Psoas muscle (tissue), 8 donors: ENCODE results near the gene NDST3. TPM values are rescaled to one million over a fixed set of nuclear protein-coding genes. Genes with fewer than 3 reads are reported as not detected.
"Not testable (repeated sequence)": the region's sequence is repeated elsewhere in the genome, so short reads cannot be mapped to it uniquely, and the experiment has no call there.

Experiments
- ATAC-seq, 4 donors: fragments of 200-7000 bp; cut with Tn5 transposase; one replicate each; pipeline ENCODE4 v1.9.1; 2020; ENCODE audit warnings: moderate library complexity in 3 of 4, mild to moderate bottlenecking in 2 of 4
- DNase-seq, 2 donors: peaks; one replicate each; pipeline ENCODE4 v3.0.0-alpha.2; 2020
- H3K27ac ChIP-seq: fragments of 200-600 bp; one replicate; pipeline ENCODE4 v1.8.0; 2022
- H3K27me3 ChIP-seq, 3 donors: fragments of 200-600 bp in 1 of 3; one replicate each; pipeline versions ENCODE4 v1.6.1 to v1.8.0; 2013 to 2022; ENCODE audit warnings: low read length in 2 of 3, mild to moderate bottlenecking in 2 of 3, moderate library complexity in 1 of 3; ENCODE audit not compliant: insufficient read depth in 3 of 3
- H3K36me3 ChIP-seq, 2 donors: fragments of 200-600 bp in 1 of 2; one replicate each; pipeline versions ENCODE4 v1.6.1 to v1.8.0; 2013 to 2022; ENCODE audit warnings: low read depth in 1 of 2, mild to moderate bottlenecking in 1 of 2, moderate library complexity in 1 of 2; ENCODE audit not compliant: insufficient read depth in 1 of 2
- H3K4me1 ChIP-seq: fragments of 200-600 bp; one replicate; pipeline ENCODE4 v1.8.0; 2022
- H3K4me3 ChIP-seq: fragments of 200-600 bp; one replicate; pipeline ENCODE4 v1.8.0; 2022; ENCODE audit warnings: mild to moderate bottlenecking
- H3K9me3 ChIP-seq: fragments of 200-600 bp; one replicate; pipeline ENCODE4 v1.8.0; 2022
- CTCF ChIP-seq: fragments of 200-600 bp; IDR thresholded peaks from one replicate; pipeline ENCODE4 v1.8.0; 2022; ENCODE audit warnings: antibody characterized with exemption
- WGBS, 3 donors: extraction: QIAGEN DNeasy Blood & Tissue Kit; methylation state at CpG; one replicate each; pipeline versions ENCODE4 v1.1.6 to v1.1.7; 2013; 5-methylcytosine and 5-hydroxymethylcytosine counted together
- intact Hi-C, 2 donors: fragments of 100-400 bp; cut with DNase I; formaldehyde crosslinking; loops; one replicate each; pipeline versions ENCODE4 v1.11.0 to v1.14.2; 2022
- polyA plus RNA-seq, 3 donors: library from polyadenylated mRNA; stranded (reverse); fragments of 200-250 nt; gene quantifications; one replicate each; pipeline ENCODE4 v1.2.3, GENCODE V29; 2013
- total RNA-seq, 4 donors: library from RNA; stranded (reverse); fragmentation: NEBNext Ultra II Directional in 2 of 4; extraction: Animal tissue kit (Norgen Biotek cat#: 25700) in 2 of 4; gene quantifications; one replicate each; pipeline versions ENCODE4 v1.2.1 to v1.2.4, GENCODE V29; 2021 to 2023
- donor health status: healthy with polysubstance abuse.
- donor health status: DM: no; HTN: no; CAD: no; lungs with moderate emphysema.
- donor health status: Bipolar disorder and iron deficiency.
- donor health status: healthy.
- donor health status: DM: yes; HTN: yes; CAD: no.
- donor health status: DM: no; HTN: no; CAD: no.
- donor health status: DM: no; HTN: no; CAD: no.
- donor health status: DM: yes; HTN: yes; CAD: no.

Gene NDST3
- total and polyA plus RNA-seq, 7 donors, result not detected

- no peak for TF ChIP-seq CTCF
- intact Hi-C loops, result no loop called here
- Histone ChIP-seq H3K27ac (no peak overlapping the region), H3K27me3 (peaks cover 0 to 16% (median 0%) of the 10 kb centered on the region in 3 donors), H3K4me3 (no peak overlapping the region), H3K9me3 (no peaks in the 10 kb centered on the region), H3K4me1 (no peaks in the 10 kb centered on the region), H3K36me3 (no peaks in the 10 kb centered on the region)
- 58 to 68% (median 62%) methylated on average over 3 of the region's 3 CpGs for whole genome bisulfite sequencing, 3 donors
- no peak for ATAC-seq
- DNase-seq, result no peak
Observed at GRCh38 chr4:118259111-118259510, 224.8 kb downstream of the NDST3 start.

- no peaks in the 10 kb centered on the region for H3K36me3 ChIP-seq
- H3K27ac ChIP-seq, result no peak overlapping the region
- H3K27me3 ChIP-seq, result peaks cover 0 to 27% (median 2%) of the 10 kb centered on the region in 3 donors
- H3K4me3 ChIP-seq, result no peak overlapping the region
- TF ChIP-seq CTCF, result no peak
- DNase-seq, result no peak
- intact Hi-C loops, result no loop called here
- no peaks in the 10 kb centered on the region for H3K9me3 ChIP-seq
- no peak for ATAC-seq
- no peaks in the 10 kb centered on the region for H3K4me1 ChIP-seq
- 87 to 91% (median 88%) methylated on average over 2 of the region's 2 CpGs for WGBS, 3 donors
Observed at GRCh38 chr4:118260309-118260708, 226.0 kb downstream of the NDST3 start.

- 45 to 53% (median 46%) methylated on average over 3 of the region's 3 CpGs for WGBS, 3 donors
- ATAC-seq, result no peak
- H3K4me3 ChIP-seq, result no peak overlapping the region
- H3K4me1 ChIP-seq, result no peaks in the 10 kb centered on the region
- no peak for TF ChIP-seq CTCF
- DNase-seq, result no peak
- intact Hi-C loops, result no loop called here
- no peak overlapping the region for H3K27ac ChIP-seq
- H3K27me3 ChIP-seq, result peaks cover 0 to 35% (median 3%) of the 10 kb centered on the region in 3 donors
- H3K9me3 ChIP-seq, result no peaks in the 10 kb centered on the region
- H3K36me3 ChIP-seq, result no peaks in the 10 kb centered on the region
Observed at GRCh38 chr4:118264096-118264495, 229.8 kb downstream of the NDST3 start.

GRCh38 chr4:118265312-118266144 lies 231.2 kb downstream of the NDST3 start:
- intact Hi-C loops, result no loop called here
- H3K4me3 ChIP-seq, result peak overlapping the region; percentile 52
- no peaks in the 10 kb centered on the region for H3K9me3 ChIP-seq
- H3K36me3 ChIP-seq, result no peaks in the 10 kb centered on the region
- no peak for TF ChIP-seq CTCF
- H3K4me1 ChIP-seq, result no peaks in the 10 kb centered on the region
- H3K27ac ChIP-seq, result no peak overlapping the region
- peaks cover 0 to 35% (median 3%) of the 10 kb centered on the region in 3 donors for H3K27me3 ChIP-seq
- no peak for ATAC-seq
- 17 to 22% (median 19%) methylated on average over 54 to 64 of the region's 64 CpGs for WGBS, 3 donors
- peak in 1 of 2 donors; percentile 48 for DNase-seq

GRCh38 chr4:118266145-118266496 lies 231.8 kb downstream of the NDST3 start:
- H3K4me3 ChIP-seq, ATAC-seq, H3K36me3 ChIP-seq, DNase-seq, H3K4me1 ChIP-seq, H3K9me3 ChIP-seq, intact Hi-C loops, H3K27ac ChIP-seq: not testable (repeated sequence)
- H3K27me3 ChIP-seq, result peaks cover 0 to 35% (median 3%) of the 10 kb centered on the region in 3 donors
- 86 to 98% (median 91%) methylated on average over 4 of the region's 4 CpGs for WGBS, 3 donors
